C4-2B (cell line): ENCODE data around the gene USP7.

Experiments used
- CTCF ChIP-seq: fragments of 450-650 bp; conservative IDR thresholded peaks from 2 replicates; pipeline ENCODE4 v1.5.1; 2017; ENCODE audit warnings: mild to moderate bottlenecking
- ZFX ChIP-seq: fragments of 450-650 bp; IDR thresholded peaks from 2 replicates; pipeline ENCODE4 v1.6.1; 2017

GRCh38 chr16:8998108-8998507 is 34.4 kb upstream of the USP7 start:
- no peak for TF ChIP-seq CTCF
- TF ChIP-seq ZFX, result no peak
